ENCODE measurements around the gene DNTT.

DNA sequence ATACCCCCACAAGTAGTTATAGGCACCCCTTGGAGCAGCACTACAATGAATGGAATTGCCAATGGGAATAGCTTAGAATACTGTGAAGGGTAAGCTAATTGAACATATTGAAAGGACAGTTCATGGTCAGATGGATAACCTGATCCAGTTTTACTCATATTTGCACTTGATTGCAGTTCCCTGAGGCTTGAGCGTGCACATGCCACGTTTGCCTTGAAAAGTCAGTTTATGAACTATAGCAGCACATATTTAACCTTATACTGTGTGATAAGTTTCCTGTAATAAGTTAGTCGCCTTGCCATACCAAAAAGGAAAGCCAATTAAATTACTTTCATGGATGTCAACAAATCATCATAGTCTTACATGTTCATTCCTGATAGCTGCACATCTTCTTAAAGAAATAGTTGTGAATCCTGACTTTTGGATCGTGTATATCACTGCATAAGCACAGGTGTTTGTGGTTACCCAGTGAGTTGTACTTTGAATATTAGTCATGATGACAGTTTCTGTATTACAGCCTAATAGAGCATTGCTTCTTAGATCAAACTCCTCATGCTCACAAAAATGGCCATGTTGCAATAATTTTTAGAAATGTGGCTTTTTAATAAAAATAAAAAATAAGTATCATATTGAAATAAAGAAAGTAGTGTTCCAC, 21.6 kb downstream of the DNTT start:
- TF ChIP-seq, protein P1, sequence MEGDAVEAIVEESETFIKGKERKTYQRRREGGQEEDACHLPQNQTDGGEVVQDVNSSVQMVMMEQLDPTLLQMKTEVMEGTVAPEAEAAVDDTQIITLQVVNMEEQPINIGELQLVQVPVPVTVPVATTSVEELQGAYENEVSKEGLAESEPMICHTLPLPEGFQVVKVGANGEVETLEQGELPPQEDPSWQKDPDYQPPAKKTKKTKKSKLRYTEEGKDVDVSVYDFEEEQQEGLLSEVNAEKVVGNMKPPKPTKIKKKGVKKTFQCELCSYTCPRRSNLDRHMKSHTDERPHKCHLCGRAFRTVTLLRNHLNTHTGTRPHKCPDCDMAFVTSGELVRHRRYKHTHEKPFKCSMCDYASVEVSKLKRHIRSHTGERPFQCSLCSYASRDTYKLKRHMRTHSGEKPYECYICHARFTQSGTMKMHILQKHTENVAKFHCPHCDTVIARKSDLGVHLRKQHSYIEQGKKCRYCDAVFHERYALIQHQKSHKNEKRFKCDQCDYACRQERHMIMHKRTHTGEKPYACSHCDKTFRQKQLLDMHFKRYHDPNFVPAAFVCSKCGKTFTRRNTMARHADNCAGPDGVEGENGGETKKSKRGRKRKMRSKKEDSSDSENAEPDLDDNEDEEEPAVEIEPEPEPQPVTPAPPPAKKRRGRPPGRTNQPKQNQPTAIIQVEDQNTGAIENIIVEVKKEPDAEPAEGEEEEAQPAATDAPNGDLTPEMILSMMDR (optimal IDR thresholded peaks at IDR 0.05 in 1 of 3, IDR thresholded peaks at IDR 0.05 in 1 of 3, conservative IDR thresholded peaks at IDR 0.05 in 1 of 3; ENCODE audit: extremely low read depth in 1 of 3, insufficient read depth in 2 of 3, low read length in 3 of 3) = no peak
- TF ChIP-seq EZH2 (IDR thresholded peaks at IDR 0.05; ENCODE audit: low read length) = no peak
